ENCODE results near the gene TIGD3.

- TF ChIP-seq CTCF (IDR thresholded peaks at IDR 0.05; ENCODE audit: control extremely low read depth in 1 of 3, insufficient read depth in 1 of 3, low read depth in 1 of 3, low read length in 3 of 3) (no peak), KDM1A (IDR thresholded peaks at IDR 0.05; ENCODE audit: borderline replicate concordance, low read length) (no peak), GABPA (IDR thresholded peaks at IDR 0.05; ENCODE audit: borderline replicate concordance, insufficient read depth, low read length) (no peak), SRF (IDR thresholded peaks at IDR 0.05; ENCODE audit: low read depth, low read length) (no peak), CREB1 (IDR thresholded peaks at IDR 0.05) (no peak), SIN3A (conservative IDR thresholded peaks at IDR 0.05 in 1 of 2, IDR thresholded peaks at IDR 0.05 in 1 of 2; ENCODE audit: low read depth in 1 of 2, low read length in 2 of 2) (no peak), POLR2A (IDR thresholded peaks at IDR 0.05; ENCODE audit: control extremely low read depth in 1 of 2, low read depth in 2 of 2, low read length in 2 of 2) (no peak), POLR2AphosphoS5 (IDR thresholded peaks at IDR 0.05; ENCODE audit: low read depth, low read length) (no peak), HDAC6 (IDR thresholded peaks at IDR 0.05; ENCODE audit: low read depth, low read length) (no peak), JUN (IDR thresholded peaks at IDR 0.05; ENCODE audit: low read depth, low read length) (no peak), MAX (IDR thresholded peaks at IDR 0.05) (no peak), BCL11A (IDR thresholded peaks at IDR 0.05; ENCODE audit: low read depth in 2 of 2, low read length in 2 of 2) (no peak), RXRA (IDR thresholded peaks at IDR 0.05; ENCODE audit: insufficient read depth, low read depth, low read length) (no peak), CBX5 (IDR thresholded peaks at IDR 0.05; ENCODE audit: low read depth, low read length) (no peak)
These were observed 37.8 kb downstream of the TIGD3 start for GRCh38 chr11:65392186-65392829.

All from H1 (cell line).